Endothelial cell of umbilical vein (primary cell): Measurements from ENCODE around the gene SYT11. TPM values are rescaled to one million over a fixed set of nuclear protein-coding genes. Genes with fewer than 3 reads are reported as not detected.
A peak's percentile ranks its signal among the peaks of the same experiment; 100 is the strongest.

Experiments
- BruUV-seq: library from RNA; stranded (reverse); fragments of 400-500 nt; replicated peaks from 2 replicates; lab custom pipeline; 2021; lab: Mats Ljungman, UMichigan
- CTCF ChIA-PET: fragments of 300-600, 350-600 bp; sonication (Branson Sonifier 250); formaldehyde crosslinking; loops from one replicate; lab custom pipeline; 2021; ENCODE audit warnings: antibody characterized with exemption, inconsistent platforms; lab: Charles Lee
- POLR2A ChIA-PET: fragments of 300-600, 350-600 bp; sonication (Branson Sonifier 250); formaldehyde crosslinking; loops from one replicate; lab custom pipeline; 2021; ENCODE audit warnings: antibody characterized with exemption, inconsistent platforms; lab: Charles Lee
- DNase-seq: peaks from one replicate; pipeline ENCODE4 v3.0.0-alpha.2; 2011; ENCODE audit warnings: low read depth, low spot score
- FAIRE-seq: peaks from 2 replicates; lab custom pipeline; 2011; peaks lifted over from hg19 to GRCh38; lab: Jason Lieb, UNC
- H2AFZ ChIP-seq: 2 replicates; pipeline ENCODE4 v1.6.0; 2012; ENCODE audit warnings: low read depth, low read length, control low read depth, inconsistent platforms
- H3K27ac ChIP-seq: 2 replicates; pipeline ENCODE4 v1.5.1; 2011; ENCODE audit warnings: low read depth, mild to moderate bottlenecking, control low read depth, low read length, moderate library complexity; ENCODE audit not compliant: insufficient read depth
- H3K27me3 ChIP-seq, 2 experiments: 2 replicates each; pipeline versions ENCODE4 v1.6.0 to v1.6.1; 2011; ENCODE audit warnings: low read length in 2 of 2, mixed read lengths in 1 of 2; ENCODE audit not compliant: control insufficient read depth in 2 of 2, insufficient read depth in 2 of 2
- H3K36me3 ChIP-seq, 2 experiments: 2 replicates in 1 of 2; 3 replicates in 1 of 2; pipeline ENCODE4 v1.5.1; 2011; ENCODE audit warnings: low read length in 2 of 2, mild to moderate bottlenecking in 1 of 2, moderate library complexity in 1 of 2; ENCODE audit not compliant: control insufficient read depth in 2 of 2, insufficient read depth in 2 of 2; ENCODE audit errors: extremely low read depth in 1 of 2
- H3K4me1 ChIP-seq: 3 replicates; pipeline ENCODE4 v1.5.1; 2011; ENCODE audit warnings: mild to moderate bottlenecking, low read length; ENCODE audit not compliant: control insufficient read depth, insufficient read depth; ENCODE audit errors: extremely low read depth
- H3K4me2 ChIP-seq: 2 replicates; pipeline ENCODE4 v1.6.1; 2011; ENCODE audit warnings: low read length, control low read depth, mixed read lengths; ENCODE audit not compliant: insufficient read depth
- H3K4me3 ChIP-seq, 3 experiments: fragments of 200-600 bp in 1 of 3; sonication (generic), shearing (Covaris generic) in 1 of 3; replicated peaks in 1 of 3; 2 replicates each; pipeline ENCODE4 v1.5.1; 2011 to 2016; ENCODE audit warnings: control low read depth in 3 of 3, low read length in 3 of 3, mild to moderate bottlenecking in 2 of 3, inconsistent platforms in 1 of 3, low read depth in 1 of 3, moderate library complexity in 1 of 3; ENCODE audit not compliant: insufficient read depth in 1 of 3
- H3K79me2 ChIP-seq: 2 replicates; pipeline ENCODE4 v1.6.0; 2012; ENCODE audit warnings: low read length, inconsistent platforms; ENCODE audit not compliant: control insufficient read depth, insufficient read depth
- H3K9ac ChIP-seq: replicated peaks from 2 replicates; pipeline ENCODE3; 2011; ENCODE audit warnings: low read length, control low read depth; ENCODE audit not compliant: insufficient read depth; ENCODE audit errors: extremely low read depth
- H3K9me1 ChIP-seq: replicated peaks from 3 replicates; pipeline ENCODE4 v1.6.0; 2011; ENCODE audit warnings: mild to moderate bottlenecking, low read length; ENCODE audit not compliant: control insufficient read depth, insufficient read depth; ENCODE audit errors: extremely low read depth
- H3K9me3 ChIP-seq: replicated peaks from 2 replicates; pipeline ENCODE4 v1.5.1; 2012; ENCODE audit warnings: low read length, inconsistent platforms; ENCODE audit not compliant: control insufficient read depth, insufficient read depth
- H4K20me1 ChIP-seq: replicated peaks from 2 replicates; pipeline ENCODE3; 2011; ENCODE audit warnings: mild to moderate bottlenecking, low read length; ENCODE audit not compliant: control insufficient read depth, insufficient read depth; ENCODE audit errors: extremely low read depth
- CTCF ChIP-seq, 2 donors: IDR thresholded peaks; 1 replicate in 1 of 2; 2 replicates in 1 of 2; pipeline ENCODE4 v1.5.1; 2011; ENCODE audit warnings: low read length in 2 of 2, mild to moderate bottlenecking in 2 of 2, moderate library complexity in 2 of 2, control low read depth in 1 of 2, inconsistent platforms in 1 of 2, low read depth in 1 of 2; ENCODE audit not compliant: insufficient read depth in 1 of 2; ENCODE audit errors: extremely low read depth in 1 of 2
- EZH2 ChIP-seq: IDR thresholded peaks from 2 replicates; pipeline ENCODE4 v1.6.1; 2012; ENCODE audit warnings: borderline replicate concordance, low read depth, mild to moderate bottlenecking, moderate library complexity, low read length, inconsistent platforms; ENCODE audit not compliant: severe bottlenecking
- FOS ChIP-seq: IDR thresholded peaks from 2 replicates; pipeline ENCODE4 v1.6.1; 2011; ENCODE audit warnings: mild to moderate bottlenecking, low read length, moderate library complexity, borderline replicate concordance; ENCODE audit not compliant: insufficient read depth
- GATA2 ChIP-seq: IDR thresholded peaks from 2 replicates; pipeline ENCODE4 v1.7.0; 2011; ENCODE audit warnings: low read depth, mild to moderate bottlenecking, moderate library complexity, mixed read lengths, low read length; ENCODE audit not compliant: insufficient read length, insufficient read depth
- JUN ChIP-seq: IDR thresholded peaks from 2 replicates; pipeline ENCODE4 v1.6.1; 2011; ENCODE audit warnings: borderline replicate concordance, low read depth; ENCODE audit not compliant: insufficient read length, insufficient read depth
- MAX ChIP-seq: IDR thresholded peaks from 2 replicates; pipeline ENCODE4 v1.6.1; 2011; ENCODE audit not compliant: insufficient read depth, insufficient read length
- MYC ChIP-seq: IDR thresholded peaks from one replicate; pipeline ENCODE4 v1.6.1; 2011; ENCODE audit warnings: mild to moderate bottlenecking, low read depth, low read length
- POLR2A ChIP-seq: IDR thresholded peaks from 2 replicates; pipeline ENCODE4 v1.6.1; 2012; ENCODE audit warnings: low read depth, mild to moderate bottlenecking, control low read depth, low read length
- POLR2AphosphoS5 ChIP-seq: IDR thresholded peaks from 2 replicates; pipeline ENCODE4 v1.6.1; 2012; ENCODE audit warnings: low read depth, mild to moderate bottlenecking, control low read depth, low read length, moderate library complexity; ENCODE audit not compliant: insufficient read depth
- dilution Hi-C: fragments of 300-500 bp; cut with MboI; formaldehyde crosslinking; loops from one replicate; pipeline ENCODE4 v1.15.0; 2019; ENCODE audit warnings: low sequenced_read_pairs; ENCODE audit not compliant: extremely low pct_ligation_motif_present
- intact Hi-C: fragments of 100-400 bp; cut with micrococcal nuclease; formaldehyde crosslinking; loops from one replicate; pipeline ENCODE4 v1.10.0; 2022
- polyA plus RNA-seq, 4 experiments: library from polyadenylated mRNA; depleted of rRNA in 3 of 4; stranded (reverse) in 3 of 4; unstranded in 1 of 4; fragments of >200 nt; gene quantifications; 2 replicates each; pipeline versions ENCODE4 v1.2.1 to v1.2.3, GENCODE V29; 2011 to 2012; ENCODE audit warnings: missing spikeins in 1 of 4
- total RNA-seq: library from RNA; stranded (reverse); gene quantifications from 2 replicates; pipeline ENCODE4 v1.2.3, GENCODE V29; 2021

The SYT11 gene
- total and polyA plus RNA-seq, 2 donors (not counting 3 experiments of a cell fraction or from before 2014, with no cell fraction given), result 28.2 to 36.5 TPM

GRCh38 chr1:155882235-155882634 lies 22.9 kb downstream of the SYT11 start:
- FAIRE-seq, result no peak
- ChIA-PET CTCF (interaction anchor here (1.4 to 3.2 kb wide), 2 partner anchors 9 to 11 kb away, joined by 4 to 18 read pairs; no protein-coding TSS in a partner anchor), POLR2A (no interaction called here)
- Histone ChIP-seq H3K9me3 (no peaks in the 10 kb centered on the region), H3K9me1 (no peaks in the 10 kb centered on the region), H3K36me3 (peaks cover 0 to 4% of the 10 kb centered on the region in 2 experiments), H3K27ac (no peak overlapping the region), H3K79me2 (no peaks in the 10 kb centered on the region), H4K20me1 (no peaks in the 10 kb centered on the region), H3K9ac (no peak overlapping the region), H3K4me1 (no peaks in the 10 kb centered on the region), H3K4me2 (no peak overlapping the region), H2AFZ (no peak overlapping the region), H3K27me3 (no peaks in the 10 kb centered on the region), H3K4me3 (no peak overlapping the region)
- intact Hi-C loops (no loop called here), dilution Hi-C loops (no loop called here)
- BruUV-seq, result TSS peak; percentile 13
- no peak for DNase-seq
- TF ChIP-seq EZH2 (no peak), POLR2AphosphoS5 (no peak), GATA2 (no peak), POLR2A (no peak), MYC (no peak), FOS (no peak)

GRCh38 chr1:155882766-155883165 lies 23.4 kb downstream of the SYT11 start:
- TF ChIP-seq JUN (no peak), MAX (no peak), GATA2 (no peak), POLR2AphosphoS5 (no peak), EZH2 (no peak), CTCF (IDR thresholded peaks at IDR 0.05; ENCODE audit: extremely low read depth in 1 of 2, insufficient read depth in 1 of 2, low read depth in 1 of 2, low read length in 2 of 2) (no peak), POLR2A (no peak), MYC (no peak), FOS (no peak)
- no TSS peak for BruUV-seq
- H3K4me1 ChIP-seq, result no peaks in the 10 kb centered on the region
- H4K20me1 ChIP-seq, result no peaks in the 10 kb centered on the region
- no peak for DNase-seq
- H3K9me1 ChIP-seq, result no peaks in the 10 kb centered on the region
- H3K9me3 ChIP-seq, result no peaks in the 10 kb centered on the region
- H3K4me3 ChIP-seq, result no peak overlapping the region
- no peak for FAIRE-seq
- no peak overlapping the region for H3K27ac ChIP-seq
- no peak overlapping the region for H3K9ac ChIP-seq
- ChIA-PET CTCF (interaction anchor here (1.4 to 3.2 kb wide), 2 partner anchors 10 to 11 kb away, joined by 4 to 18 read pairs; no protein-coding TSS in a partner anchor), POLR2A (no interaction called here)
- H2AFZ ChIP-seq, result no peak overlapping the region
- no peaks in the 10 kb centered on the region for H3K79me2 ChIP-seq
- H3K27me3 ChIP-seq, result no peaks in the 10 kb centered on the region
- intact Hi-C loops (no loop called here), dilution Hi-C loops (no loop called here)
- H3K4me2 ChIP-seq, result no peak overlapping the region
- H3K36me3 ChIP-seq, result peaks cover 0 to 4% of the 10 kb centered on the region in 2 experiments
